HepG2 (cell line): ENCODE results near the gene CRYM. TPM values are rescaled to one million over a fixed set of nuclear protein-coding genes. Genes with fewer than 3 reads are reported as not detected.

Experiments
- FOXA1 ChIP-seq, 2 experiments: fragments of 450-650 bp in 1 of 2; sonication (generic) in 1 of 2; formaldehyde crosslinking in 1 of 2; IDR thresholded peaks; 2 replicates each; pipeline versions ENCODE4 v1.4.0 to v1.6.1; 2016 to 2020; ENCODE audit warnings: missing genetic modification reagents in 1 of 2
- MAFF ChIP-seq: IDR thresholded peaks from 2 replicates; pipeline ENCODE4 v1.6.1; 2011; ENCODE audit warnings: low read depth, low read length, improper control_type of control experiment
- PCBP1 ChIP-seq: fragments of 200-400 bp; formaldehyde crosslinking; IDR thresholded peaks from 2 replicates; pipeline ENCODE4 v1.6.1; 2017; ENCODE audit warnings: mild to moderate bottlenecking, low read depth, low read length, borderline replicate concordance
- SALL2 ChIP-seq: sonication (generic); formaldehyde crosslinking; IDR thresholded peaks from 2 replicates; pipeline ENCODE4 v1.8.1; 2023; ENCODE audit warnings: mild to moderate bottlenecking, missing genetic modification reagents, inconsistent platforms
- SATB2 ChIP-seq: sonication (generic); formaldehyde crosslinking; IDR thresholded peaks from 2 replicates; pipeline ENCODE4 v1.5.0; 2020; ENCODE audit warnings: missing genetic modification reagents
- ZBTB8A ChIP-seq: sonication (generic); formaldehyde crosslinking; IDR thresholded peaks from 2 replicates; pipeline ENCODE4 v1.4.0; 2020; ENCODE audit warnings: mild to moderate bottlenecking, low read depth, missing genetic modification reagents, borderline replicate concordance
- ZNF12 ChIP-seq: sonication (generic); formaldehyde crosslinking; IDR thresholded peaks from 2 replicates; pipeline ENCODE4 v1.5.0; 2020; ENCODE audit warnings: missing genetic modification reagents
- ZNF292 ChIP-seq: sonication (generic); formaldehyde crosslinking; IDR thresholded peaks from 2 replicates; pipeline ENCODE4 v1.8.1; 2022; ENCODE audit warnings: mild to moderate bottlenecking, low read depth, missing genetic modification reagents, borderline replicate concordance
- ZNF431 ChIP-seq: sonication (generic); formaldehyde crosslinking; IDR thresholded peaks from 2 replicates; pipeline ENCODE4 v1.9.0; 2022; ENCODE audit warnings: missing genetic modification reagents, low read depth, mild to moderate bottlenecking, borderline replicate concordance
- ZNF549 ChIP-seq: sonication (generic); formaldehyde crosslinking; IDR thresholded peaks from 2 replicates; pipeline ENCODE4 v1.5.0; 2020; ENCODE audit warnings: missing genetic modification reagents
- ZNF850 ChIP-seq: sonication (generic); formaldehyde crosslinking; conservative IDR thresholded peaks from 2 replicates; pipeline ENCODE4 v1.9.0; 2021; ENCODE audit warnings: mild to moderate bottlenecking, missing genetic modification reagents
- polyA plus RNA-seq, 8 experiments: library from polyadenylated mRNA; depleted of rRNA in 3 of 8; stranded (reverse) in 7 of 8; unstranded in 1 of 8; fragments of >200 nt; fragmentation: Illumina TruSeq in 4 of 8; extraction: Trizol in 4 of 8; gene quantifications; 2 replicates each; pipeline versions ENCODE4 v1.2.1 to v1.2.3, GENCODE V29; 2011 to 2016; ENCODE audit warnings: low read depth in 4 of 8, missing spikeins in 1 of 8, mixed read lengths in 1 of 8; ENCODE audit not compliant: insufficient read depth in 1 of 8
- total RNA-seq, 5 experiments: library from RNA; depleted of rRNA; stranded (reverse); fragments of >200 nt; fragmentation: Illumina TruSeq; extraction: Trizol; gene quantifications; 2 replicates each; pipeline ENCODE4 v1.2.3, GENCODE V29; 2016; ENCODE audit warnings: low read depth in 1 of 5
- TF ChIP-seq, protein P1 (sequence below): sonication (generic); formaldehyde crosslinking; IDR thresholded peaks from 2 replicates; pipeline ENCODE4 v1.8.0; 2022; ENCODE audit warnings: missing genetic modification reagents, mild to moderate bottlenecking, borderline replicate concordance
- TF ChIP-seq, protein P2 (sequence below): sonication (generic); formaldehyde crosslinking; IDR thresholded peaks from 2 replicates; pipeline ENCODE4 v1.5.0; 2020; ENCODE audit warnings: missing genetic modification reagents
- TF ChIP-seq, protein P3 (sequence below), 2 experiments: fragments of 450-650 bp in 1 of 2; sonication (generic) in 1 of 2; formaldehyde crosslinking; IDR thresholded peaks; 2 replicates each; pipeline versions ENCODE4 v1.5.0 to v1.8.0; 2020 to 2022; ENCODE audit warnings: mild to moderate bottlenecking in 1 of 2, missing genetic modification reagents in 1 of 2
- TF ChIP-seq, protein P4 (sequence below): sonication (generic); formaldehyde crosslinking; IDR thresholded peaks from 2 replicates; pipeline ENCODE4 v1.9.0; 2021; ENCODE audit warnings: mild to moderate bottlenecking, missing genetic modification reagents
- TF ChIP-seq, protein P5 (sequence below): sonication (generic); formaldehyde crosslinking; IDR thresholded peaks from 2 replicates; pipeline ENCODE4 v1.5.1; 2020; ENCODE audit warnings: mild to moderate bottlenecking, missing genetic modification reagents, borderline replicate concordance

The CRYM gene
- total and polyA plus RNA-seq, 2 of the 13 experiments (the other 11 are each of a cell fraction or from before 2014, with no cell fraction given), result 1.9 to 2.2 TPM

DNA sequence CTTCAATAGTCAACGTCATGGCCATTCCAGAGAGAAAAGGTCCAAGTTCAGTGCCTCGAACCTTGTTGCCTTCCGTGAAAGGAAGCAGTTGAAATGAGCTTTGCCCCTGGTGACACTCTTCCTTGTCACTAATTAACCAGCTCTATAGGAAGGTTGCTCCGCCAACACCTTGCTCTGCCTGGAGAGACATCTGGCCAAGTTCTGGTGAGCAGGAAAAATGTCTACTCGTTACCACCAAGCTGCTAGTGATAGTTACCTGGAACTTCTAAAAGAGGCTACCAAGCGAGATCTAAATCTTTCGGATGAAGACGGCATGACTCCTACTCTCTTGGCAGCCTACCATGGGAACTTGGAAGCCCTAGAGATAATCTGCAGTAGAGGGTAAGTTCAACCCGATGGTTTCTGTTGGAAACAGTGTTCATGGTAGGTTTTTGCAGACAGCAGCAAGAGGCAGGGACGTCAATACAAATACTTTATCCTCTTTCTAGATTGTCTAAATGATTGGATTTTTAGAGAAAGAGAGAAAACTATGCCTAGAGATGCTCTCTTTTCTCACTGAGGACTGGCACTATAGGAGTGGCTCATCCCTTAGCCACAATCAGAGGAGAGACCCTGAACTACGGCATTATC lies 44.5 kb downstream of the CRYM start, which contains the start of gene ANKS4B (continued):
- TF ChIP-seq, protein P1, sequence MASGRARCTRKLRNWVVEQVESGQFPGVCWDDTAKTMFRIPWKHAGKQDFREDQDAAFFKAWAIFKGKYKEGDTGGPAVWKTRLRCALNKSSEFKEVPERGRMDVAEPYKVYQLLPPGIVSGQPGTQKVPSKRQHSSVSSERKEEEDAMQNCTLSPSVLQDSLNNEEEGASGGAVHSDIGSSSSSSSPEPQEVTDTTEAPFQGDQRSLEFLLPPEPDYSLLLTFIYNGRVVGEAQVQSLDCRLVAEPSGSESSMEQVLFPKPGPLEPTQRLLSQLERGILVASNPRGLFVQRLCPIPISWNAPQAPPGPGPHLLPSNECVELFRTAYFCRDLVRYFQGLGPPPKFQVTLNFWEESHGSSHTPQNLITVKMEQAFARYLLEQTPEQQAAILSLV (CRISPR knock-in tag), result peak; percentile 66; the same call in 1 of the 2 replicates
- no peak for TF ChIP-seq SALL2 (CRISPR knock-in tag)
- peak; percentile 61; the same call in 1 of the 2 replicates for TF ChIP-seq ZBTB8A
- TF ChIP-seq ZNF850 (CRISPR knock-in tag), result no peak
- no peak for TF ChIP-seq PCBP1
- TF ChIP-seq, protein P2, sequence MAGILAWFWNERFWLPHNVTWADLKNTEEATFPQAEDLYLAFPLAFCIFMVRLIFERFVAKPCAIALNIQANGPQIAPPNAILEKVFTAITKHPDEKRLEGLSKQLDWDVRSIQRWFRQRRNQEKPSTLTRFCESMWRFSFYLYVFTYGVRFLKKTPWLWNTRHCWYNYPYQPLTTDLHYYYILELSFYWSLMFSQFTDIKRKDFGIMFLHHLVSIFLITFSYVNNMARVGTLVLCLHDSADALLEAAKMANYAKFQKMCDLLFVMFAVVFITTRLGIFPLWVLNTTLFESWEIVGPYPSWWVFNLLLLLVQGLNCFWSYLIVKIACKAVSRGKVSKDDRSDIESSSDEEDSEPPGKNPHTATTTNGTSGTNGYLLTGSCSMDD (CRISPR knock-in tag), result no peak
- TF ChIP-seq ZNF292 (CRISPR knock-in tag), result peak; percentile 67; the same call in 1 of the 2 replicates
- TF ChIP-seq MAFF, result no peak
- TF ChIP-seq, protein P3, sequence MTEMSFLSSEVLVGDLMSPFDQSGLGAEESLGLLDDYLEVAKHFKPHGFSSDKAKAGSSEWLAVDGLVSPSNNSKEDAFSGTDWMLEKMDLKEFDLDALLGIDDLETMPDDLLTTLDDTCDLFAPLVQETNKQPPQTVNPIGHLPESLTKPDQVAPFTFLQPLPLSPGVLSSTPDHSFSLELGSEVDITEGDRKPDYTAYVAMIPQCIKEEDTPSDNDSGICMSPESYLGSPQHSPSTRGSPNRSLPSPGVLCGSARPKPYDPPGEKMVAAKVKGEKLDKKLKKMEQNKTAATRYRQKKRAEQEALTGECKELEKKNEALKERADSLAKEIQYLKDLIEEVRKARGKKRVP (CRISPR knock-in tag; IDR thresholded peaks at IDR 0.05), result no peak
- TF ChIP-seq FOXA1 (IDR thresholded peaks at IDR 0.05), result no peak
- TF ChIP-seq FOXA1 (CRISPR knock-in tag; IDR thresholded peaks at IDR 0.05), result peak; percentile 73
- TF ChIP-seq, protein P4, sequence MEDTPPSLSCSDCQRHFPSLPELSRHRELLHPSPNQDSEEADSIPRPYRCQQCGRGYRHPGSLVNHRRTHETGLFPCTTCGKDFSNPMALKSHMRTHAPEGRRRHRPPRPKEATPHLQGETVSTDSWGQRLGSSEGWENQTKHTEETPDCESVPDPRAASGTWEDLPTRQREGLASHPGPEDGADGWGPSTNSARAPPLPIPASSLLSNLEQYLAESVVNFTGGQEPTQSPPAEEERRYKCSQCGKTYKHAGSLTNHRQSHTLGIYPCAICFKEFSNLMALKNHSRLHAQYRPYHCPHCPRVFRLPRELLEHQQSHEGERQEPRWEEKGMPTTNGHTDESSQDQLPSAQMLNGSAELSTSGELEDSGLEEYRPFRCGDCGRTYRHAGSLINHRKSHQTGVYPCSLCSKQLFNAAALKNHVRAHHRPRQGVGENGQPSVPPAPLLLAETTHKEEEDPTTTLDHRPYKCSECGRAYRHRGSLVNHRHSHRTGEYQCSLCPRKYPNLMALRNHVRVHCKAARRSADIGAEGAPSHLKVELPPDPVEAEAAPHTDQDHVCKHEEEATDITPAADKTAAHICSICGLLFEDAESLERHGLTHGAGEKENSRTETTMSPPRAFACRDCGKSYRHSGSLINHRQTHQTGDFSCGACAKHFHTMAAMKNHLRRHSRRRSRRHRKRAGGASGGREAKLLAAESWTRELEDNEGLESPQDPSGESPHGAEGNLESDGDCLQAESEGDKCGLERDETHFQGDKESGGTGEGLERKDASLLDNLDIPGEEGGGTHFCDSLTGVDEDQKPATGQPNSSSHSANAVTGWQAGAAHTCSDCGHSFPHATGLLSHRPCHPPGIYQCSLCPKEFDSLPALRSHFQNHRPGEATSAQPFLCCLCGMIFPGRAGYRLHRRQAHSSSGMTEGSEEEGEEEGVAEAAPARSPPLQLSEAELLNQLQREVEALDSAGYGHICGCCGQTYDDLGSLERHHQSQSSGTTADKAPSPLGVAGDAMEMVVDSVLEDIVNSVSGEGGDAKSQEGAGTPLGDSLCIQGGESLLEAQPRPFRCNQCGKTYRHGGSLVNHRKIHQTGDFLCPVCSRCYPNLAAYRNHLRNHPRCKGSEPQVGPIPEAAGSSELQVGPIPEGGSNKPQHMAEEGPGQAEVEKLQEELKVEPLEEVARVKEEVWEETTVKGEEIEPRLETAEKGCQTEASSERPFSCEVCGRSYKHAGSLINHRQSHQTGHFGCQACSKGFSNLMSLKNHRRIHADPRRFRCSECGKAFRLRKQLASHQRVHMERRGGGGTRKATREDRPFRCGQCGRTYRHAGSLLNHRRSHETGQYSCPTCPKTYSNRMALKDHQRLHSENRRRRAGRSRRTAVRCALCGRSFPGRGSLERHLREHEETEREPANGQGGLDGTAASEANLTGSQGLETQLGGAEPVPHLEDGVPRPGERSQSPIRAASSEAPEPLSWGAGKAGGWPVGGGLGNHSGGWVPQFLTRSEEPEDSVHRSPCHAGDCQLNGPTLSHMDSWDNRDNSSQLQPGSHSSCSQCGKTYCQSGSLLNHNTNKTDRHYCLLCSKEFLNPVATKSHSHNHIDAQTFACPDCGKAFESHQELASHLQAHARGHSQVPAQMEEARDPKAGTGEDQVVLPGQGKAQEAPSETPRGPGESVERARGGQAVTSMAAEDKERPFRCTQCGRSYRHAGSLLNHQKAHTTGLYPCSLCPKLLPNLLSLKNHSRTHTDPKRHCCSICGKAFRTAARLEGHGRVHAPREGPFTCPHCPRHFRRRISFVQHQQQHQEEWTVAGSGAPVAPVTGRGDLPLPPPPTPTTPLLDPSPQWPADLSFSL (CRISPR knock-in tag), result peak; percentile 54; the same call in 1 of the 2 replicates
- TF ChIP-seq ZNF12, result peak; percentile 78; the same call in 1 of the 2 replicates
- TF ChIP-seq ZNF549, result no peak
- TF ChIP-seq, protein P5, sequence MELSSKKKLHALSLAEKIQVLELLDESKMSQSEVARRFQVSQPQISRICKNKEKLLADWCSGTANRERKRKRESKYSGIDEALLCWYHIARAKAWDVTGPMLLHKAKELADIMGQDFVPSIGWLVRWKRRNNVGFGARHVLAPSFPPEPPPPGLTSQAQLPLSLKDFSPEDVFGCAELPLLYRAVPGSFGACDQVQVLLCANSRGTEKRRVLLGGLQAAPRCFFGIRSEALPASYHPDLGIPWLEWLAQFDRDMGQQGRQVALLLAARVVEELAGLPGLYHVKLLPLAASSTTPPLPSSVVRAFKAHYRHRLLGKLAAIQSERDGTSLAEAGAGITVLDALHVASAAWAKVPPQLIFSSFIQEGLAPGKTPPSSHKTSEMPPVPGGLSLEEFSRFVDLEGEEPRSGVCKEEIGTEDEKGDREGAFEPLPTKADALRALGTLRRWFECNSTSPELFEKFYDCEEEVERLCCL (CRISPR knock-in tag), result no peak
- TF ChIP-seq SATB2 (CRISPR knock-in tag), result no peak
- TF ChIP-seq ZNF431 (CRISPR knock-in tag), result 0 out of 2 replicates have a peak, but pooled peaks have one; percentile 66
